HEK293 (cell line): ENCODE results near the gene RPRD1B.

ENCODE experiments used
- CTCF ChIA-PET: fragments of 350-600 bp; formaldehyde crosslinking; extraction: SDS; loops from one replicate; lab custom pipeline; 2021; ENCODE audit warnings: antibody characterized with exemption; lab: Yijun Ruan, JAX
- POLR2A ChIA-PET: fragments of 300-600 bp; formaldehyde crosslinking; extraction: SDS; loops from one replicate; lab custom pipeline; 2020; ENCODE audit warnings: antibody characterized with exemption, inconsistent platforms; lab: Yijun Ruan, JAX
- H3K27ac ChIP-seq: fragments of 200-500 bp; sonication (Bioruptor generic); 2 replicates; pipeline ENCODE4 v1.5.1; 2014; ENCODE audit warnings: low read depth, low read length, control low read depth, inconsistent platforms; ENCODE audit errors: extremely low read depth
- H3K36me3 ChIP-seq, 2 experiments: fragments of 200-500 bp in 1 of 2; sonication (Bioruptor generic) in 1 of 2; 1 replicate in 1 of 2; 2 replicates in 1 of 2; pipeline ENCODE4 v1.5.1; 2014 to 2017; ENCODE audit warnings: inconsistent platforms in 2 of 2, low read length in 2 of 2; ENCODE audit not compliant: control insufficient read depth in 2 of 2, insufficient read depth in 1 of 2
- H3K4me1 ChIP-seq: fragments of 200-500 bp; sonication (Bioruptor generic); 2 replicates; pipeline ENCODE4 v1.5.1; 2014; ENCODE audit warnings: mild to moderate bottlenecking, low read length, inconsistent platforms; ENCODE audit not compliant: control insufficient read depth, insufficient read depth
- H3K4me3 ChIP-seq: 2 replicates; pipeline ENCODE4 v1.5.1; 2011; ENCODE audit warnings: low read depth, mild to moderate bottlenecking, control low read depth, low read length, moderate library complexity
- H3K9me3 ChIP-seq: fragments of 200-500 bp; sonication (Bioruptor generic); 2 replicates; pipeline ENCODE4 v1.5.1; 2014; ENCODE audit warnings: low read depth, low read length, inconsistent platforms; ENCODE audit not compliant: control insufficient read depth, insufficient read depth
- ELK4 ChIP-seq: IDR thresholded peaks from 2 replicates; pipeline ENCODE4 v1.6.1; 2011; ENCODE audit warnings: mild to moderate bottlenecking, low read depth, low read length, borderline replicate concordance
- FEZF1 ChIP-seq: fragments of 450-650 bp; formaldehyde crosslinking; IDR thresholded peaks from 2 replicates; pipeline ENCODE4 v1.5.1; 2016; ENCODE audit warnings: missing biosample characterization, missing genetic modification characterization
- HOXC10 ChIP-seq: sonication (generic); formaldehyde crosslinking; IDR thresholded peaks from 2 replicates; pipeline ENCODE4 v1.8.1; 2023; ENCODE audit warnings: mild to moderate bottlenecking, missing genetic modification reagents
- OSR2 ChIP-seq: fragments of 450-650 bp; formaldehyde crosslinking; IDR thresholded peaks from 2 replicates; pipeline ENCODE4 v1.5.1; 2016; ENCODE audit warnings: missing biosample characterization, missing genetic modification characterization
- PRDM2 ChIP-seq: fragments of 450-650 bp; formaldehyde crosslinking; IDR thresholded peaks from 2 replicates; pipeline ENCODE4 v1.5.1; 2016; ENCODE audit warnings: missing biosample characterization, missing genetic modification characterization, borderline replicate concordance
- PRDM6 ChIP-seq: fragments of 450-650 bp; formaldehyde crosslinking; IDR thresholded peaks from 2 replicates; pipeline ENCODE4 v1.5.1; 2017; ENCODE audit warnings: missing biosample characterization, missing genetic modification characterization
- TCF7L2 ChIP-seq: IDR thresholded peaks from 2 replicates; pipeline ENCODE4 v1.6.1; 2011; ENCODE audit warnings: low read depth, mild to moderate bottlenecking, inconsistent platforms, low read length, moderate library complexity, borderline replicate concordance
- TRIM28 ChIP-seq: IDR thresholded peaks from 2 replicates; pipeline ENCODE4 v1.6.1; 2011; ENCODE audit warnings: low read length, control low read depth, borderline replicate concordance
- WT1 ChIP-seq: fragments of 450-650 bp; formaldehyde crosslinking; IDR thresholded peaks from 2 replicates; pipeline ENCODE4 v1.5.1; 2016; ENCODE audit warnings: missing biosample characterization, missing genetic modification characterization
- ZNF350 ChIP-seq: fragments of 450-650 bp; formaldehyde crosslinking; IDR thresholded peaks from 2 replicates; pipeline ENCODE4 v1.5.0; 2017; ENCODE audit warnings: missing biosample characterization, mild to moderate bottlenecking, missing genetic modification characterization
- ZNF366 ChIP-seq: fragments of 450-650 bp; formaldehyde crosslinking; conservative IDR thresholded peaks from 2 replicates; pipeline ENCODE4 v1.5.1; 2016; ENCODE audit warnings: missing biosample characterization, missing genetic modification characterization
- ZNF398 ChIP-seq: fragments of 450-650 bp; formaldehyde crosslinking; IDR thresholded peaks from 2 replicates; pipeline ENCODE4 v1.5.1; 2017; ENCODE audit warnings: missing biosample characterization, missing genetic modification characterization
- ZNF426 ChIP-seq: fragments of 450-650 bp; formaldehyde crosslinking; IDR thresholded peaks from 2 replicates; pipeline ENCODE4 v1.5.1; 2017; ENCODE audit warnings: missing biosample characterization, missing genetic modification characterization, mild to moderate bottlenecking, inconsistent platforms, moderate library complexity
- ZNF473 ChIP-seq: fragments of 450-650 bp; formaldehyde crosslinking; IDR thresholded peaks from 2 replicates; pipeline ENCODE4 v1.5.1; 2017; ENCODE audit warnings: missing biosample characterization, missing genetic modification characterization
- ZNF621 ChIP-seq: fragments of 450-650 bp; formaldehyde crosslinking; IDR thresholded peaks from 2 replicates; pipeline ENCODE4 v1.5.1; 2017; ENCODE audit warnings: missing biosample characterization, missing genetic modification characterization
- ZNF629 ChIP-seq: fragments of 450-650 bp; formaldehyde crosslinking; IDR thresholded peaks from 2 replicates; pipeline ENCODE4 v1.5.1; 2017; ENCODE audit warnings: missing biosample characterization, missing genetic modification characterization
- ZNF639 ChIP-seq: fragments of 450-650 bp; formaldehyde crosslinking; IDR thresholded peaks from 2 replicates; pipeline ENCODE4 v1.5.1; 2016; ENCODE audit warnings: missing biosample characterization, missing genetic modification characterization
- ZNF677 ChIP-seq: fragments of 450-650 bp; IDR thresholded peaks from 2 replicates; pipeline ENCODE4 v1.5.0; 2018; ENCODE audit warnings: missing biosample characterization, mild to moderate bottlenecking, missing genetic modification characterization, moderate library complexity
- ZNF785 ChIP-seq: fragments of 450-650 bp; formaldehyde crosslinking; IDR thresholded peaks from 2 replicates; pipeline ENCODE4 v1.5.1; 2016; ENCODE audit warnings: missing biosample characterization, missing genetic modification characterization

Gene RPRD1B

GRCh38 chr20:38075161-38075998 is 41.8 kb downstream of the RPRD1B start:
- POLR2A ChIA-PET, result no interaction called here
- H3K36me3 ChIP-seq, result peaks cover 21 to 85% of the 10 kb centered on the region in 2 experiments; a peak in 2 of 3 replicates
- H3K27ac ChIP-seq, result no peak overlapping the region
- peaks cover 7% of the 10 kb centered on the region; the same call in 1 of the 2 replicates for H3K4me1 ChIP-seq
- H3K4me3 ChIP-seq, result no peak overlapping the region
- H3K9me3 ChIP-seq, result no peaks in the 10 kb centered on the region
- TF ChIP-seq ZNF426 (no peak), OSR2 (tag by site-specific recombination) (peak; percentile 30; the same call in 1 of the 2 replicates), TRIM28 (0 out of 2 replicates have a peak, but pooled peaks have one; percentile 58), ZNF350 (no peak), WT1 (tag by site-specific recombination) (peak; percentile 66; the same call in 1 of the 2 replicates), PRDM6 (tag by site-specific recombination) (peak; percentile 63)
- TF ChIP-seq, all 188 proteins: peak for 4
- CTCF ChIA-PET, result interaction anchor here (0.7 to 5.3 kb wide), 9 partner anchors 13 to 167 kb away, joined by 3 to 61 read pairs (median 13); partner anchors contain the start of gene TGM2

- TF ChIP-seq ZNF629 (tag by site-specific recombination) (no peak), ZNF366 (no peak), HOXC10 (CRISPR knock-in tag) (no peak), ZNF473 (no peak), ELK4 (no peak), ZNF677 (tag by site-specific recombination) (no peak), PRDM2 (tag by site-specific recombination) (no peak), ZNF639 (tag by site-specific recombination) (no peak), ZNF398 (no peak), TCF7L2 (no peak), FEZF1 (tag by site-specific recombination) (no peak), ZNF785 (tag by site-specific recombination) (no peak), ZNF621 (tag by site-specific recombination) (no peak)
- POLR2A ChIA-PET, result interaction anchor here (0.6 kb wide), 1 partner anchor 144 kb away, joined by 4 read pairs; no protein-coding TSS in a partner anchor
- no peak overlapping the region for H3K27ac ChIP-seq
- no peaks in the 10 kb centered on the region for H3K9me3 ChIP-seq
- peaks cover 7% of the 10 kb centered on the region; the same call in 1 of the 2 replicates for H3K4me1 ChIP-seq
- no peak overlapping the region for H3K4me3 ChIP-seq
- CTCF ChIA-PET, result interaction anchor here (3.8 to 5.3 kb wide), 2 partner anchors 91 to 145 kb away, joined by 30 to 61 read pairs; no protein-coding TSS in a partner anchor
- peaks cover 10 to 83% of the 10 kb centered on the region in 2 experiments; a peak in 2 of 3 replicates for H3K36me3 ChIP-seq
Measured at GRCh38 chr20:38076548-38076947, 43.0 kb downstream of the RPRD1B start.
